Activated naive CD8-positive, alpha-beta T cell treated with anti-CD3 and anti-CD28 coated beads, Interleukin-2, amount 50 U/mL, for 24 hours (primary cell): ENCODE measurements around the gene VPS72.

Experiments
- ATAC-seq: fragments of 150-1000 bp; cut with Tn5 transposase; one replicate; pipeline ENCODE4 v1.10.0; 2021
- DNase-seq: peaks from one replicate; pipeline ENCODE4 v3.0.0; 2021
- H3K27ac Mint-ChIP-seq: one replicate; pipeline ENCODE4 v1.8.0; 2021; ENCODE audit warnings: mild to moderate bottlenecking, mixed read lengths
- H3K27me3 Mint-ChIP-seq: one replicate; pipeline ENCODE4 v1.8.0; 2021; ENCODE audit warnings: mixed read lengths
- H3K36me3 Mint-ChIP-seq: one replicate; pipeline ENCODE4 v1.8.0; 2021; ENCODE audit warnings: low read depth, mixed read lengths
- H3K4me1 Mint-ChIP-seq: one replicate; pipeline ENCODE4 v1.8.0; 2021; ENCODE audit warnings: mixed read lengths
- H3K4me3 Mint-ChIP-seq: one replicate; pipeline ENCODE4 v1.8.0; 2021; ENCODE audit warnings: mild to moderate bottlenecking, moderate library complexity, mixed read lengths
- H3K9me3 Mint-ChIP-seq: one replicate; pipeline ENCODE4 v1.8.0; 2021; ENCODE audit warnings: mixed read lengths

Gene VPS72

GRCh38 chr1:151165738-151166504, 24.1 kb downstream of the VPS72 start, which contains the start of the genes LYSMD1 and SCNM1:
LYSMD1 (minus strand) TSS chr1:151165902; CDS start chr1:151165258, 644 bp downstream.
SCNM1 (plus strand) TSS chr1:151166144; CDS start chr1:151166153, 9 bp downstream.
- Mint-ChIP-seq H3K4me1 (peaks cover 55% of the 10 kb centered on the region), H3K36me3 (peaks cover 54% of the 10 kb centered on the region), H3K27me3 (peaks cover 3% of the 10 kb centered on the region), H3K9me3 (peaks cover 4% of the 10 kb centered on the region), H3K4me3 (peak within 1 kb of the TSS; percentile 100), H3K27ac (peak within 1 kb of the TSS; percentile 100)
- ATAC-seq (peak; percentile 92), DNase-seq (peak; percentile 93)

- H3K4me1 Mint-ChIP-seq = peaks cover 61% of the 10 kb centered on the region
- H3K27ac Mint-ChIP-seq = peak overlapping the region; percentile 100
- peak overlapping the region; percentile 100 for H3K4me3 Mint-ChIP-seq
- H3K9me3 Mint-ChIP-seq = peaks cover 4% of the 10 kb centered on the region
- peaks cover 59% of the 10 kb centered on the region for H3K36me3 Mint-ChIP-seq
- H3K27me3 Mint-ChIP-seq = peaks cover 3% of the 10 kb centered on the region
- DNase-seq (no peak), ATAC-seq (no peak)
Observed at GRCh38 chr1:151165281-151165737, 24.7 kb downstream of the VPS72 start.

GRCh38 chr1:151164732-151165280, 25.2 kb downstream of the VPS72 start:
- H3K4me3 Mint-ChIP-seq = peak overlapping the region; percentile 100
- peaks cover 4% of the 10 kb centered on the region for H3K9me3 Mint-ChIP-seq
- H3K27ac Mint-ChIP-seq = peak overlapping the region; percentile 100
- H3K27me3 Mint-ChIP-seq = peaks cover 3% of the 10 kb centered on the region
- DNase-seq (no peak), ATAC-seq (no peak)
- peaks cover 65% of the 10 kb centered on the region for H3K4me1 Mint-ChIP-seq
- H3K36me3 Mint-ChIP-seq = peaks cover 61% of the 10 kb centered on the region

- Mint-ChIP-seq H3K4me1 (peaks cover 70% of the 10 kb centered on the region), H3K27me3 (peaks cover 1% of the 10 kb centered on the region), H3K27ac (peak overlapping the region; percentile 97), H3K9me3 (no peaks in the 10 kb centered on the region), H3K36me3 (peaks cover 56% of the 10 kb centered on the region), H3K4me3 (peak overlapping the region; percentile 99)
- ATAC-seq (no peak), DNase-seq (no peak)
Observed at GRCh38 chr1:151159373-151159772, 30.6 kb downstream of the VPS72 start.

- peaks cover 52% of the 10 kb centered on the region for H3K36me3 Mint-ChIP-seq
- peak overlapping the region; percentile 97 for H3K27ac Mint-ChIP-seq
- H3K27me3 Mint-ChIP-seq = peaks cover 1% of the 10 kb centered on the region
- H3K4me3 Mint-ChIP-seq = peak overlapping the region; percentile 99
- DNase-seq (no peak), ATAC-seq (no peak)
- H3K9me3 Mint-ChIP-seq = no peaks in the 10 kb centered on the region
- H3K4me1 Mint-ChIP-seq = peaks cover 66% of the 10 kb centered on the region
Observed at GRCh38 chr1:151158751-151159251, 31.2 kb downstream of the VPS72 start.

- DNase-seq (peak; percentile 67), ATAC-seq (peak; percentile 57)
- H3K4me1 Mint-ChIP-seq = peaks cover 66% of the 10 kb centered on the region
- H3K27me3 Mint-ChIP-seq = peaks cover 1% of the 10 kb centered on the region
- peak overlapping the region; percentile 97 for H3K27ac Mint-ChIP-seq
- no peaks in the 10 kb centered on the region for H3K9me3 Mint-ChIP-seq
- H3K4me3 Mint-ChIP-seq = peak overlapping the region; percentile 99
- peaks cover 52% of the 10 kb centered on the region for H3K36me3 Mint-ChIP-seq
Observed at GRCh38 chr1:151158326-151158725, 31.7 kb downstream of the VPS72 start.

- Mint-ChIP-seq H3K4me1 (peaks cover 58% of the 10 kb centered on the region), H3K4me3 (peak overlapping the region; percentile 99), H3K9me3 (no peaks in the 10 kb centered on the region), H3K36me3 (peaks cover 47% of the 10 kb centered on the region), H3K27ac (peak overlapping the region; percentile 97), H3K27me3 (peaks cover 1% of the 10 kb centered on the region)
- ATAC-seq (peak; percentile 56), DNase-seq (peak; percentile 70)
Observed at GRCh38 chr1:151157067-151157531, 32.9 kb downstream of the VPS72 start.

GRCh38 chr1:151156515-151156819, 33.5 kb downstream of the VPS72 start, which contains the start of gene TNFAIP8L2:
TNFAIP8L2 (plus strand) TSS chr1:151156649; CDS start chr1:151158698, 2,049 bp downstream.
- peak; percentile 78 for ATAC-seq
- peaks cover 1% of the 10 kb centered on the region for H3K27me3 Mint-ChIP-seq
- peak within 1 kb of the TSS; percentile 99 for H3K4me3 Mint-ChIP-seq
- DNase-seq = peak; percentile 83
- H3K4me1 Mint-ChIP-seq = peaks cover 52% of the 10 kb centered on the region
- H3K36me3 Mint-ChIP-seq = peaks cover 41% of the 10 kb centered on the region
- no peaks in the 10 kb centered on the region for H3K9me3 Mint-ChIP-seq
- H3K27ac Mint-ChIP-seq = peak within 1 kb of the TSS; percentile 97

- H3K9me3 Mint-ChIP-seq = no peaks in the 10 kb centered on the region
- H3K27ac Mint-ChIP-seq = no peak overlapping the region
- H3K36me3 Mint-ChIP-seq = no peaks in the 10 kb centered on the region
- peak overlapping the region; percentile 85 for H3K4me3 Mint-ChIP-seq
- peaks cover 16% of the 10 kb centered on the region for H3K4me1 Mint-ChIP-seq
- peaks cover 3% of the 10 kb centered on the region for H3K27me3 Mint-ChIP-seq
- DNase-seq (no peak), ATAC-seq (no peak)
Observed at GRCh38 chr1:151147665-151148064, 42.3 kb downstream of the VPS72 start.

GRCh38 chr1:151147132-151147503, 42.9 kb downstream of the VPS72 start:
- Mint-ChIP-seq H3K27me3 (peaks cover 3% of the 10 kb centered on the region), H3K4me1 (peaks cover 16% of the 10 kb centered on the region), H3K27ac (peak overlapping the region; percentile 69), H3K36me3 (no peaks in the 10 kb centered on the region), H3K4me3 (peak overlapping the region; percentile 85), H3K9me3 (no peaks in the 10 kb centered on the region)
- no peak for ATAC-seq
- no peak for DNase-seq

GRCh38 chr1:151146412-151147131, 43.4 kb downstream of the VPS72 start, which contains the start of gene SEMA6C:
SEMA6C (minus strand) TSS chr1:151146631; CDS start chr1:151142621, 4,010 bp downstream.
- Mint-ChIP-seq H3K27ac (peak within 1 kb of the TSS; percentile 69), H3K36me3 (no peaks in the 10 kb centered on the region), H3K9me3 (no peaks in the 10 kb centered on the region), H3K27me3 (peaks cover 3% of the 10 kb centered on the region), H3K4me1 (peaks cover 16% of the 10 kb centered on the region), H3K4me3 (peak within 1 kb of the TSS; percentile 85)
- ATAC-seq = peak; percentile 100
- DNase-seq = peak; percentile 89

GRCh38 chr1:151146072-151146411, 44.0 kb downstream of the VPS72 start:
- ATAC-seq (no peak), DNase-seq (no peak)
- Mint-ChIP-seq H3K36me3 (no peaks in the 10 kb centered on the region), H3K9me3 (no peaks in the 10 kb centered on the region), H3K27me3 (peaks cover 3% of the 10 kb centered on the region), H3K4me1 (peaks cover 16% of the 10 kb centered on the region), H3K27ac (no peak overlapping the region), H3K4me3 (peak overlapping the region; percentile 85)

GRCh38 chr1:151145304-151146071, 44.5 kb downstream of the VPS72 start:
- peak; percentile 9 for ATAC-seq
- no peaks in the 10 kb centered on the region for H3K9me3 Mint-ChIP-seq
- peak; percentile 43 for DNase-seq
- no peaks in the 10 kb centered on the region for H3K36me3 Mint-ChIP-seq
- peaks cover 3% of the 10 kb centered on the region for H3K27me3 Mint-ChIP-seq
- H3K27ac Mint-ChIP-seq = no peak overlapping the region
- H3K4me1 Mint-ChIP-seq = peaks cover 16% of the 10 kb centered on the region
- peak overlapping the region; percentile 85 for H3K4me3 Mint-ChIP-seq
